Central memory CD8-positive, alpha-beta T cell (primary cell): Measurements from ENCODE around the gene VOPP1.

Experiments used
- ATAC-seq: fragments of 150-1000 bp; cut with Tn5 transposase; replicated peaks from 2 replicates; pipeline ENCODE4 v1.10.0; 2022; ENCODE audit warnings: mild to moderate bottlenecking, moderate FRiP score, moderate number of reproducible peaks; ENCODE audit not compliant: poor library complexity, severe bottlenecking; ENCODE audit errors: extremely low read depth
- DNase-seq, 2 donors: peaks; one replicate each; pipeline ENCODE4 v3.0.0; 2021; ENCODE audit warnings: low spot score in 2 of 2
- H3K27ac Mint-ChIP-seq: one replicate; pipeline ENCODE4 v1.8.0; 2022; ENCODE audit warnings: low read depth, mild to moderate bottlenecking, moderate library complexity, mixed read lengths
- H3K27me3 Mint-ChIP-seq: one replicate; pipeline ENCODE4 v1.8.0; 2022; ENCODE audit warnings: mixed read lengths
- H3K36me3 Mint-ChIP-seq: one replicate; pipeline ENCODE4 v1.8.0; 2022; ENCODE audit warnings: mild to moderate bottlenecking, moderate library complexity, mixed read lengths; ENCODE audit not compliant: insufficient read depth
- H3K4me1 Mint-ChIP-seq: one replicate; pipeline ENCODE4 v1.8.0; 2022; ENCODE audit warnings: mixed read lengths
- H3K4me3 Mint-ChIP-seq: one replicate; pipeline ENCODE4 v1.8.0; 2022; ENCODE audit warnings: mild to moderate bottlenecking, moderate library complexity, mixed read lengths
- H3K9me3 Mint-ChIP-seq: one replicate; pipeline ENCODE4 v1.8.0; 2022; ENCODE audit warnings: mixed read lengths

The VOPP1 gene

GRCh38 chr7:55573234-55573900 is 1.1 kb upstream of the VOPP1 start:
- Mint-ChIP-seq H3K27me3 (no peaks in the 10 kb centered on the region), H3K4me1 (peaks cover 47% of the 10 kb centered on the region), H3K36me3 (peaks cover 27% of the 10 kb centered on the region), H3K27ac (peak overlapping the region; percentile 74), H3K9me3 (no peaks in the 10 kb centered on the region), H3K4me3 (peak overlapping the region; percentile 77)
- DNase-seq (no peak), ATAC-seq (no peak)

DNA sequence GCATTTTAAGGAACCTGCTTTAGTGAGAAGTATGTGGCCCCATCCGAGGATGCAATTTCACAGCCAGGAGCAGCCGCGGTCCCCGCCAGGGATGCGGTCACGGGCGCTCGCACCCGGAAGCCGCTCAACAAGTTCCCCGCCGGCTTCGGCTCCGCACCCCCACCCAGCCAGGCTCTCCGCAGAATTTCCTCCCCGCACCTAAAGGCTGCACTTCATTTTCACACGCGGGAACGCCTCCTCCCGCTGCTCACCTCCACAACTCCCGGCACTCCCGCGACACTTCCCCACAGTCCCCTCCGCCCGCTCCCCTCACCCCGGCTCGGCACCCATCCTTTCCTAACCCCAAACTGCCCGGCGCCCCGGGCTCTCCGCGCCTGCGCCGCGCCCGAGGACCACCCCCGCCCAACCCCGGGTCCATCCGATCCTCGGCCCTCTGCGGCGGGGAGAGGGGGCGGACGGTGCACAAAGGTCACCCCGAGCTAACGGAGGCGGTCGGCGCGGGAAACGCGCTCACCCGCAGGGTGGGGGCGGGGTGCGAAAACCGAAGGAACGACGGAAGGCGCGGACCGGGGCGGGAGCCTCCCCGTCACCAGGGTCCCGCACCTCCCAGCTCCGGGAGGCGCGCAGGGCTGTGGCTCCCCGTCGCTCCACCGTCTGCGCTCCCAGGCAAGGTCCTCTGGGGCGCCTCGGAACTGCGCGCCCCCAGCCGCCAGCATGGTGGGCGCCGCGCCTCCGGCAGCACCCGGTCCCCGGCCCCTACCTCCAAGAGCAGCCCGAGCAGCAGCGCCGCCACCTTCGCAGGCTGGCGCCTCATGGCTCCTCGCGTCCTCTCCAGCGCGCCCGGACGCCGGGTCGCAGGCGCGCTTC is 558 bp downstream of the VOPP1 start:
- Mint-ChIP-seq H3K27me3 (no peaks in the 10 kb centered on the region), H3K9me3 (no peaks in the 10 kb centered on the region), H3K4me3 (peak overlapping the region; percentile 87), H3K27ac (peak overlapping the region; percentile 86), H3K4me1 (peaks cover 63% of the 10 kb centered on the region), H3K36me3 (peaks cover 27% of the 10 kb centered on the region)
- DNase-seq (peak; percentile 41 to 49), ATAC-seq (peak; percentile 42)

DNA sequence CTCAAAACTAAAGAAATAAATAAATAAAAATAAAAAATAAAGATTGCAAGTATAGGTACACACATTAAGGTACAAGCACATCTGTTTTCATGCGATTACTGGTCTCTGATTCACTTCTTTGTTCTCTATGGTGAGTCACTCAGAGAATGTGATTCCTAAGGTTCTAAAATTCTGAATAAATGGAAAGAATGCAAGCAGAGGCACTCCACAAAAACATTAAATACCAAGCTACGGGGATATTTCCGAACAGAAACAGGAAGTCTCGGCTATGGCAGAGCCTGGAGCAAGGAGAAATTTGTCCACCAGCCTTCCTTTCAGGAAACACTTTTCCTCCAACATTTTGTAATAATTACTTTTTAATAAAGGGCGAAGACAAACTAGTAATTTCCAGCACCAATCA is 1.4 kb downstream of the VOPP1 start:
- H3K4me3 Mint-ChIP-seq, result peak overlapping the region; percentile 87
- peak overlapping the region; percentile 86 for H3K27ac Mint-ChIP-seq
- DNase-seq (no peak), ATAC-seq (no peak)
- peaks cover 27% of the 10 kb centered on the region for H3K36me3 Mint-ChIP-seq
- H3K9me3 Mint-ChIP-seq, result no peaks in the 10 kb centered on the region
- no peaks in the 10 kb centered on the region for H3K27me3 Mint-ChIP-seq
- H3K4me1 Mint-ChIP-seq, result peaks cover 69% of the 10 kb centered on the region

- H3K4me3 Mint-ChIP-seq, result peak overlapping the region; percentile 87
- DNase-seq, result no peak
Observed at GRCh38 chr7:55570218-55570873, 2.0 kb downstream of the VOPP1 start.

DNA sequence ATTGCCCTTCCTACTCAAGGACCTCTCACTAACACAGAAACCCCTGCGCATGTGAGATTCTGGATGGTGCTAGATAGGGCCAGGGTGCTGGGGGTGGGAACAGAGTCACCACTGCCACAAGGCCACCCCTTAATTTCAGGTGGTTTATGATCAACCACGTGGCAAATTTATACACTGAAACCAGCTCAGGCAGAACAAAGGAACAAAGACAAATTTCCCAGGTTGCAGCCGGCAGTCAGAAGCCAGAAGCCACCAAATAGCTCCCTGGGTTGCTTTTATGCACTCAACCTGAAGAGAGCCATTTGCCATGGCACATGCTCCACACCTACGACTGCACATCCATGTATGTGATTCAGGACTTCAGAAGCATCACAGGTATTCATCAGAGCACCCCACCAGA is 2.5 kb downstream of the VOPP1 start:
- peak overlapping the region; percentile 87 for H3K4me3 Mint-ChIP-seq
- no peaks in the 10 kb centered on the region for H3K27me3 Mint-ChIP-seq
- H3K9me3 Mint-ChIP-seq, result no peaks in the 10 kb centered on the region
- H3K27ac Mint-ChIP-seq, result peak overlapping the region; percentile 86
- DNase-seq, result peak in 1 of 2 donors; percentile 46
- ATAC-seq, result peak; percentile 55
- peaks cover 80% of the 10 kb centered on the region for H3K4me1 Mint-ChIP-seq
- H3K36me3 Mint-ChIP-seq, result peaks cover 27% of the 10 kb centered on the region

More at GRCh38 chr7:55570218-55570873, 2.0 kb downstream of the VOPP1 start:
- Mint-ChIP-seq H3K27ac (peak overlapping the region; percentile 86), H3K9me3 (no peaks in the 10 kb centered on the region), H3K4me1 (peaks cover 75% of the 10 kb centered on the region), H3K27me3 (no peaks in the 10 kb centered on the region), H3K36me3 (peaks cover 27% of the 10 kb centered on the region)
- ATAC-seq, result peak; percentile 37

- H3K9me3 Mint-ChIP-seq, result no peaks in the 10 kb centered on the region
- H3K36me3 Mint-ChIP-seq, result peaks cover 27% of the 10 kb centered on the region
- no peaks in the 10 kb centered on the region for H3K27me3 Mint-ChIP-seq
- ATAC-seq (peak; percentile 6), DNase-seq (no peak)
- peak overlapping the region; percentile 86 for H3K27ac Mint-ChIP-seq
- H3K4me3 Mint-ChIP-seq, result peak overlapping the region; percentile 87
- peaks cover 82% of the 10 kb centered on the region for H3K4me1 Mint-ChIP-seq
Observed at GRCh38 chr7:55569269-55569663, 3.0 kb downstream of the VOPP1 start.

- Mint-ChIP-seq H3K36me3 (peaks cover 24% of the 10 kb centered on the region), H3K4me1 (peaks cover 82% of the 10 kb centered on the region), H3K27ac (peak overlapping the region; percentile 86), H3K27me3 (no peaks in the 10 kb centered on the region), H3K9me3 (no peaks in the 10 kb centered on the region), H3K4me3 (peak overlapping the region; percentile 87)
- ATAC-seq (no peak), DNase-seq (no peak)
Observed at GRCh38 chr7:55568613-55569268, 3.6 kb downstream of the VOPP1 start.

DNA sequence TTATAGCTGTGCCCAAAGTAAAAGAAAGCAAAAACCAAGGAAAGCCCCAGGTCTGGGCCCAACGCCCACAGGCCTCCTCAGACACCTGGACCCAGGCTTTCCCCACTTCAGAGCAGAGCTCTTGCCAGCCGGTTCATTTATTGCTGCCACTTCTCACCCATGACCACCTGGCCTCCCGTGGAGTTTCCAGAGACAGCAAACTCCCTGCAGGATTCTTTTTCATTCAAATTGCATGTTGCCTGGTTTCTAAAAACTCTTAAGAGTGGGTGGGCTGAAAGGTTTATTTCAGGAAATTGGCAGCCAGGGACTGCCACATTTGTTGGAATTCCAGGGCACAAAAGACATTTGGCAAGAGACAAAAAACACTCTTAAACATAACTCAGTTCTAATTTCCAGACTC is 4.7 kb downstream of the VOPP1 start:
- Mint-ChIP-seq H3K4me3 (peak overlapping the region; percentile 41), H3K36me3 (peaks cover 20% of the 10 kb centered on the region), H3K9me3 (no peaks in the 10 kb centered on the region), H3K27me3 (no peaks in the 10 kb centered on the region), H3K27ac (peak overlapping the region; percentile 58), H3K4me1 (peaks cover 75% of the 10 kb centered on the region)
- ATAC-seq, result no peak
- DNase-seq, result no peak

DNA sequence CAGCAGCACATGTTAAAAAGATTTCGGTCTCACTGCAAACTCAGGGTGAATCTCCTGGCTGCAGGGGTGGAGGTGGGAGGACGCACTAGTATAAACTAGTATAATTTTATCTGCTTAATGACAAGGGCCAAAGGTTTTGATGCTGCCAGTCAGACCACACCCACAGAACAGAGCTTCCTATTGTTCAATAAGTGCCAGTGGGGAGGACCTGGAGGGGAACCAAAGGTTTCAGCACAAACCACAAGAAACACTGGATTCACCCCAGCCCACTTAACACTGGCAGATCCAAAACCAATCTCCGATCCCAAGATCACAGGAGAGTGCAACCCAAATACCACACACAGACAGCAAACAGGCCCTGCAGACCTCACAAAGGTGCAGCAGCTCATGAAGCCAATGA is 6.6 kb downstream of the VOPP1 start:
- ATAC-seq (no peak), DNase-seq (no peak)
- H3K4me3 Mint-ChIP-seq, result no peak overlapping the region
- H3K9me3 Mint-ChIP-seq, result no peaks in the 10 kb centered on the region
- H3K27me3 Mint-ChIP-seq, result no peaks in the 10 kb centered on the region
- peaks cover 15% of the 10 kb centered on the region for H3K36me3 Mint-ChIP-seq
- peaks cover 90% of the 10 kb centered on the region for H3K4me1 Mint-ChIP-seq
- H3K27ac Mint-ChIP-seq, result peak overlapping the region; percentile 58

GRCh38 chr7:55563596-55564325 is 8.5 kb downstream of the VOPP1 start:
- no peak for ATAC-seq
- peak overlapping the region; percentile 75 for H3K27ac Mint-ChIP-seq
- no peaks in the 10 kb centered on the region for H3K27me3 Mint-ChIP-seq
- no peak overlapping the region for H3K4me3 Mint-ChIP-seq
- H3K4me1 Mint-ChIP-seq, result peaks cover 89% of the 10 kb centered on the region
- DNase-seq, result no peak
- H3K9me3 Mint-ChIP-seq, result no peaks in the 10 kb centered on the region
- H3K36me3 Mint-ChIP-seq, result peaks cover 1% of the 10 kb centered on the region

DNA sequence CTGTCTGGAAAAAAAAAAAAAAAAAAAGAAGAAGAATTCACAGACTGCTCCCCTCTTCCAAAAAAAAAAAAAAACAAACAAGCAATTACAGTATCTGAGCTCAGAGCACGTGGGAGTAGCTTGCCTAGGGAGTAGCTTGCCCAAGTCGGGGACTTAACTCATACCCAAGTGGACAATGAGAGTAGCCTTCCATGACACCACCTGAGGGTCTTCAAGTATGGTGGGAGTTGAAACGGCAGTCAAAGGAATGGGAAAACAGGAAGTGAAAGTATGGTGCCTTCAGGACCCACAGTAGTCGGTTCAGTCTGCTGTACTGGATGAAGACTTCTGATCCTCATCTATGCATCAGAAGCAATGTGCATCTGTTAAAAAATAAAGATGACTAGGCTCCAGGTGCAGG is 10.6 kb downstream of the VOPP1 start:
- ATAC-seq, result no peak
- Mint-ChIP-seq H3K27ac (no peak overlapping the region), H3K36me3 (peaks cover 4% of the 10 kb centered on the region), H3K4me1 (peaks cover 89% of the 10 kb centered on the region), H3K27me3 (no peaks in the 10 kb centered on the region), H3K9me3 (no peaks in the 10 kb centered on the region), H3K4me3 (peak overlapping the region; percentile 8)
- no peak for DNase-seq
